SU-DHL-6 (cell line): ENCODE measurements around the gene ZNF878.

ENCODE experiments used
- CTCF ChIP-seq: fragments of 200-600 bp; sonication (generic); IDR thresholded peaks from one replicate; pipeline ENCODE4 v1.5.1; 2017; ENCODE audit warnings: antibody characterized with exemption, mild to moderate bottlenecking, low read length, moderate library complexity; ENCODE audit not compliant: insufficient read depth, poor library complexity, severe bottlenecking
- EZH2phosphoT487 ChIP-seq: fragments of 200-600 bp; sonication (generic), shearing (Covaris generic); conservative IDR thresholded peaks from 2 replicates; pipeline ENCODE4 v1.6.1; 2018; ENCODE audit warnings: mild to moderate bottlenecking, antibody characterized with exemption, low read length, moderate library complexity, mixed read lengths

GRCh38 chr19:12042893-12043292 lies 9.9 kb downstream of the ZNF878 start:
- no peak for TF ChIP-seq CTCF
- TF ChIP-seq EZH2phosphoT487: no peak
